Testis (tissue), 3 donors: ENCODE measurements around the gene TROAP. TPM values are rescaled to one million over a fixed set of nuclear protein-coding genes. Genes with fewer than 3 reads are reported as not detected.

Source experiments
- DNase-seq: peaks from one replicate; pipeline ENCODE4 v3.0.0-alpha.2; 2019
- H3K27ac ChIP-seq, 2 donors: fragments of 200-600 bp; sonication (generic); one replicate each; pipeline ENCODE4 v1.5.1; 2019
- H3K27me3 ChIP-seq: fragments of 200-600 bp; sonication (generic); one replicate; pipeline ENCODE4 v1.5.1; 2019
- H3K36me3 ChIP-seq: fragments of 200-600 bp; sonication (generic); one replicate; pipeline ENCODE4 v1.5.1; 2017; ENCODE audit warnings: low read depth; ENCODE audit errors: missing control alignments
- H3K4me1 ChIP-seq: fragments of 200-600 bp; sonication (generic); one replicate; pipeline ENCODE4 v1.5.1; 2019
- H3K4me3 ChIP-seq, 2 donors: fragments of 200-600 bp; sonication (generic); one replicate each; pipeline ENCODE4 v1.5.1; 2017 to 2019
- H3K9me3 ChIP-seq: fragments of 200-600 bp; sonication (generic); one replicate; pipeline ENCODE4 v1.5.1; 2017
- POLR2A ChIP-seq: fragments of 450-650 bp; IDR thresholded peaks from one replicate; pipeline ENCODE4 v1.6.1; 2017; ENCODE audit warnings: antibody characterized with exemption, mild to moderate bottlenecking, moderate library complexity
- WGBS, 2 donors: methylation state at CpG; one replicate each; pipeline ENCODE4 v1.1.5; 2018; 5-methylcytosine and 5-hydroxymethylcytosine counted together
- intact Hi-C: fragments of 100-400 bp; cut with DNase I; formaldehyde crosslinking; loops from one replicate; pipeline ENCODE4 v1.15.1; 2023; ENCODE audit warnings: low total_unique reads
- polyA plus RNA-seq: library from polyadenylated mRNA; stranded (reverse); fragments of 350-450 nt; fragmentation: Illumina TruSeq; extraction: RNeasy Lipid Tissue Mini Kit (QIAGEN cat#74804); gene quantifications from one replicate; pipeline ENCODE4 v1.2.3, GENCODE V29; 2014; ENCODE audit warnings: low read depth, low replicate concordance; ENCODE audit not compliant: insufficient read depth
- total RNA-seq, 2 donors: library from RNA; depleted of rRNA; stranded (reverse); fragments of >200 nt; gene quantifications; one replicate each; pipeline ENCODE4 v1.2.3, GENCODE V29; 2016
- TF ChIP-seq, protein P1 (sequence below), 3 experiments: fragments of 450-650 bp in 2 of 3; fragments of 200-600 bp in 1 of 3; sonication (generic) in 1 of 3; IDR thresholded peaks; one replicate each; pipeline ENCODE4 v1.5.1; 2016 to 2019; ENCODE audit warnings: antibody characterized with exemption in 3 of 3, mild to moderate bottlenecking in 2 of 3, moderate library complexity in 1 of 3

TROAP gene
- total and polyA plus RNA-seq, 3 donors from 2014 or later = 22.8 to 61.7 (median 36.1) TPM

DNA sequence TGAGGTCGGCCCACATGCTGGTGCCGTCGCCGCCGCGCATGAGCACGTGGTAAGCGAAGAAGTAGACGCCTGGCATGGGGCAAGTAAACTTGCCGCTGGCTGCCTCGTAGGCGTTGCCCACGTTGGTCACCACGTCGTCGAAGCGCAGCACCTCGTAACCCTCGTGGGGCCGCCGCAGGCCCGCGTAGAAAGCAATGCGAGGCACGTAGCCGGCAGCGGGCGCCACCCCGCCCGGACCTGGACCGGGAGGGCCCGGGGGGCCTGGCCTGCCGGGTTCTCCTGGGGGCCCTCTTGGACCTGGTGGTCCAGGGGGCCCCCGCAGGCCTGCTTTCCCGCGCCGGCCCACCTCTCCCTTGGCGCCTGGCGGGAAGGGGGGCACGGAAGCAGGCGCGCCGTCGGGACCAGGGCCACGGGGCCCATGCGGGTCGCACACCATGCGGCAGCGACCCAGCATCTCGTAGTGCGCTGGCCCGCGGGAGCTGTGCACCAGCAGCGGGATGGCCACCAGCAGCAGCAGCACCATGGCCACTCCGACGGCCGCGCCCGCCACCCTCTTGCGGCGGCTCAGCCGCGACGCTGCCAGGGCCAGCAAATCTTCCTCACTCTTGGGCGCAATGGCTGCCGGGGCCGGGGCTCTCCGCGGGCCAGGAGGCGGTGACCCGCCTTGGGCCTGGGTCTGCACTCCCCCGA, 13.0 kb downstream of the TROAP start:
- H3K4me3 ChIP-seq = peak overlapping the region; percentile 34 to 42
- intact Hi-C loops = loop anchor here (10.0 kb wide), 1 partner anchor 51 kb away; no protein-coding TSS in a partner anchor
- H3K27me3 ChIP-seq = peaks cover 3% of the 10 kb centered on the region
- H3K9me3 ChIP-seq = no peaks in the 10 kb centered on the region
- no peak overlapping the region for H3K27ac ChIP-seq
- no peak for DNase-seq
- WGBS, 2 donors = 22% methylated on average over 48 of the region's 72 CpGs; no CpG with 5 or more reads in 1 of the 2 donors
- no peak for TF ChIP-seq POLR2A
- TF ChIP-seq, protein P1, sequence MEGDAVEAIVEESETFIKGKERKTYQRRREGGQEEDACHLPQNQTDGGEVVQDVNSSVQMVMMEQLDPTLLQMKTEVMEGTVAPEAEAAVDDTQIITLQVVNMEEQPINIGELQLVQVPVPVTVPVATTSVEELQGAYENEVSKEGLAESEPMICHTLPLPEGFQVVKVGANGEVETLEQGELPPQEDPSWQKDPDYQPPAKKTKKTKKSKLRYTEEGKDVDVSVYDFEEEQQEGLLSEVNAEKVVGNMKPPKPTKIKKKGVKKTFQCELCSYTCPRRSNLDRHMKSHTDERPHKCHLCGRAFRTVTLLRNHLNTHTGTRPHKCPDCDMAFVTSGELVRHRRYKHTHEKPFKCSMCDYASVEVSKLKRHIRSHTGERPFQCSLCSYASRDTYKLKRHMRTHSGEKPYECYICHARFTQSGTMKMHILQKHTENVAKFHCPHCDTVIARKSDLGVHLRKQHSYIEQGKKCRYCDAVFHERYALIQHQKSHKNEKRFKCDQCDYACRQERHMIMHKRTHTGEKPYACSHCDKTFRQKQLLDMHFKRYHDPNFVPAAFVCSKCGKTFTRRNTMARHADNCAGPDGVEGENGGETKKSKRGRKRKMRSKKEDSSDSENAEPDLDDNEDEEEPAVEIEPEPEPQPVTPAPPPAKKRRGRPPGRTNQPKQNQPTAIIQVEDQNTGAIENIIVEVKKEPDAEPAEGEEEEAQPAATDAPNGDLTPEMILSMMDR (IDR thresholded peaks at IDR 0.05) = no peak
- peaks cover 9% of the 10 kb centered on the region for H3K4me1 ChIP-seq
- no peaks in the 10 kb centered on the region for H3K36me3 ChIP-seq

DNA sequence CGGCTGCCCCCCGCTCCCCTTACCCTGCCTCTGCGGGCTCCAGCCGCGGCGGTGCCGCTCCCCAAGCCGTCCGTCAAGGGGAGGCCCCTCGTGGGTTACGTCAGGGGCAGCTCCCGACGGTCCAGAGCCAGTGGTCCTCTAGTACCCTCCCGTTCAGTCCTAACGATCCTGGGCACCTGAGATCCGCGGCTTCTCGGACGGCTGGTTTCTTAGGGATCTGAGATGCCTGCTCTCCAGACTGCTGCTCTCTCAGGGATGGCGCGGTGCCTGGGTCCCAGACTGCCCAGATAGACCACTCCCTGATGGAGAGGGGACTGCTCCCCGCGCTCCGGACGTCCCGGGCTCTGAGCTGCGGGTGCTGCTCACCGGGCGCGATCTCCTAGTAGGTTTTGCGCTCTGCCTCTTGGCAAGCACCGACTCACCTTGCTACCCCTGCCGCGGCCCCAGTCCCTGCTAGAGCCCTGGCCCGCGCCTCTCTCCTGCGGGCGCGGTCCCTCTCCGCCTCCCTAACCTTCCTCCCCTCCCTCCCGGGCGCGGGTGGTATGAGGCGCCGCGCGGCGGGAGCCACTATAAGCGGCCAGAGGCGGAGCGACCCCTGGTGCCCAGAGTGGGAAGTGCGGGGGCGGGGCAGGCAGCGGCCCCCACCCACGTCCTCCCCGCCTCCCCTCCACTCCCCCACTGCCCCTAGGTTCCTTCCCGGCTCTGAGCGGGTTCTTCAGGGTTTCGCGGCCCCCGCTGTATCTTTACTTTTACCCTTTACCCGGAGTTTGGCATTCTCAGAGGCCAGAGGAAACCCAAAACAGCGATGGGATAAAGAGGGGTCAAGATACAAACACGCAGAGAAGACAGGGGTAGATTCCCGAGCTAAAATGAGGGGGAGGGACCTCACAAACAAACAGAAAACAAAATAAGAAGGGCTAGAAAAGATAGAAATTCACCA, 13.9 kb downstream of the TROAP start, which contains the start of gene C1QL4:
Gene C1QL4, minus strand, starts transcription at position 544 of the 940 bp plus-strand sequence. CDS start 711 bp downstream, outside the sequence.
- Histone ChIP-seq H3K27me3 (peaks cover 3% of the 10 kb centered on the region), H3K4me3 (peak within 1 kb of the TSS; percentile 34 to 42), H3K4me1 (peaks cover 1% of the 10 kb centered on the region), H3K27ac (no peak within 1 kb of the TSS), H3K36me3 (no peaks in the 10 kb centered on the region), H3K9me3 (no peaks in the 10 kb centered on the region)
- intact Hi-C loops = loop anchor here (10.0 kb wide), 1 partner anchor 52 kb away; no protein-coding TSS in a partner anchor
- peak; percentile 89 for DNase-seq
- 1 to 2% methylated on average over 17 to 62 of the region's 65 CpGs for WGBS, 2 donors
- TF ChIP-seq, protein P1 (IDR thresholded peaks at IDR 0.05) = peak; percentile 38 to 96 (median 80)
- TF ChIP-seq POLR2A = no peak

DNA sequence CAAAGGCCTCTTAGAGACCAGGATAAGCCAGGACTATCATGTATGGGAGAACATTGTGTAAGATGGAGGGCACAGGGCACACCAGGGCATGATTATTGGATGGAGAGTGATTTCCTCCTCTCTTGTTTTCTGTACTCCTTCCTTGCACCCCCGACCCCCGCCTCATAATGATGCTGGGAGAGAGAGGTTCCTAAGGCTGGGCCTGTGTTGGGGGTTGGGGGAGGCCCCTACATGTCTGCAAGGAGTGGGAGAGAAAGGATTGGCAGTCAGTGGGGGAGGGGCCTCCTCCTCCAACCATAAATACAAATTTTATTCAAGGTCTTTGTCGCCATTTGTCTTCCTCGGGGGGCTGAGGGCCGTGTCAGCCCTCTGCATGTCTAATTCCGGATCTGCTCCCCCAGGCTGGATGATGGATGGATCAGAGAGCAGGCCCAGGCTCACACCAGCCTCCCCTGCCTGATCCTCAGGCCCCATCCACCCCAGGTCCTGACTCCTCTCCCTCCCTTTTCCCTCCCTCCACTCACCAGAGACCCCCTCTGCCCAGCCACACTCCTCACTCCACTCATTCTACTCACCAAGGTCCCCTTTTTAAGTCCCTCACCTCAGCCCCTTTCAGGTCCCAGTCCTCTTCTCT, 15.9 kb downstream of the TROAP start:
- no peak overlapping the region for H3K4me3 ChIP-seq
- peaks cover 3% of the 10 kb centered on the region for H3K27me3 ChIP-seq
- TF ChIP-seq, protein P1 (IDR thresholded peaks at IDR 0.05) = no peak
- TF ChIP-seq POLR2A = no peak
- no peak overlapping the region for H3K27ac ChIP-seq
- H3K9me3 ChIP-seq = no peaks in the 10 kb centered on the region
- no peaks in the 10 kb centered on the region for H3K36me3 ChIP-seq
- no peak for DNase-seq
- WGBS, 2 donors = 73 to 83% methylated on average over 6 of the region's 6 CpGs
- H3K4me1 ChIP-seq = peaks cover 10% of the 10 kb centered on the region
- intact Hi-C loops = loop anchor here (10.0 kb wide), 1 partner anchor 54 kb away; no protein-coding TSS in a partner anchor

DNA sequence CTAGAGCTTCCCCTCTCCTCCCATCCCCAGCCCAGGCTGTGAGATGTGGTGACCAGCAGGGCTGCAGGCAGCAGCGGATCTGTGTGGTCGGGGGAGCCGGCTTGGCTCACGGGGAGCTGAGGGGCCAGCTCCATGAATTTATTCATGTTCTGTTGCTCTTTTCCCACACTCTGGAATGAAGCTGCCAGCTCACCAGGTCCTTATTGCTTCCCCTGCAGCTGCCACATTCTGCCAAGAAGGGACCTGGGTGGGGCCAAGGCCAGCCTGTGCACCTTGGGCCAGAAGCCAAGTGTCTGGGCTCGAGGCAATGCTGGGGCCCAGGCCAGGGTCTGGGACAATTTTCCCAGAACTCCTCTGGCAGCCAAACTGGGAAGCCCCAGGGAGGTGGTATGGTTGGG, 16.4 kb downstream of the TROAP start:
- intact Hi-C loops = loop anchor here (10.0 kb wide), 1 partner anchor 55 kb away; no protein-coding TSS in a partner anchor
- no peak for DNase-seq
- peaks cover 10% of the 10 kb centered on the region for H3K4me1 ChIP-seq
- TF ChIP-seq POLR2A = no peak
- TF ChIP-seq, protein P1 (IDR thresholded peaks at IDR 0.05) = no peak
- peaks cover 3% of the 10 kb centered on the region for H3K27me3 ChIP-seq
- H3K9me3 ChIP-seq = no peaks in the 10 kb centered on the region
- no peak overlapping the region for H3K27ac ChIP-seq
- H3K4me3 ChIP-seq = no peak overlapping the region
- no peaks in the 10 kb centered on the region for H3K36me3 ChIP-seq
- 51% methylated on average over 5 of the region's 5 CpGs for WGBS, 2 donors
